HuH-7 (cell line): ENCODE results near the gene HLCS.

Experiments
- DNase-seq: peaks from one replicate; pipeline ENCODE4 v3.0.0; 2011; ENCODE audit warnings: low spot score

HLCS gene

DNA sequence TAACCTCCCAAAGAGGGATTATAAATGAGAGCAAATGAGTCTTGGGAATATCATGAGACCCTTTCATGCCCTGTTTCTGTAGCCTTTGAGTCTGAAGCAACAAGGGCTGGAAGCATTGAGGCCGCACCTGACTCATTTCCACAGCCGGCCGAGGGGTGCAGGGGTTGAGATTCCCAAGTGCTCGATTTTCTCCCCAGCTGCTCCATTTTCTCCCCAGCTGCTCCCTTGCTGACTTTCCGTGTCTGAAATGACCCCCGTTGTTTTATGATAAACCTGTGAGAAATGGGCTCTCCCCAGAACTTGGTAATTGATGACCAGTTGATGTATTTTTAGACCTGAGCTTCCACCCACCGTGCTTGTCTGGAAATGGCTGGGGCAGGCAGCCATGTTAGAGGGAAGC is 244.7 kb downstream of the HLCS start:
- no peak for DNase-seq

DNA sequence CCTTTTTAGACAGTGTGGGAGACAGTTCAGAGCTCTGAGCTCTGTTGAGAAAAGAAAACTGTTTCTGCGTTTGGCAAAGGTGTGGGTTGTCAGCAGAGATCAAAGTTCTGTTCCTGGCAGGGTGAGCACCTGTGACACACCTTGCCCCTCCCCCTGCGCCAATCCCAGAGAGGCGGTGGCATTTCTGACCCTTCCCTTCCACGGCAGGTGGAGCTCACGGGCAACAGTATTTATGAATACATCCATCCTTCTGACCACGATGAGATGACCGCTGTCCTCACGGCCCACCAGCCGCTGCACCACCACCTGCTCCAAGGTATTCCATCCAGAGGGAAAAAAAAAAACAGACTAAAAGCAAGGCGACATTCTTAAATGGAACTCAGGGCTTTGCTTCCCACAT is 246.9 kb downstream of the HLCS start:
- DNase-seq, result no peak

DNA sequence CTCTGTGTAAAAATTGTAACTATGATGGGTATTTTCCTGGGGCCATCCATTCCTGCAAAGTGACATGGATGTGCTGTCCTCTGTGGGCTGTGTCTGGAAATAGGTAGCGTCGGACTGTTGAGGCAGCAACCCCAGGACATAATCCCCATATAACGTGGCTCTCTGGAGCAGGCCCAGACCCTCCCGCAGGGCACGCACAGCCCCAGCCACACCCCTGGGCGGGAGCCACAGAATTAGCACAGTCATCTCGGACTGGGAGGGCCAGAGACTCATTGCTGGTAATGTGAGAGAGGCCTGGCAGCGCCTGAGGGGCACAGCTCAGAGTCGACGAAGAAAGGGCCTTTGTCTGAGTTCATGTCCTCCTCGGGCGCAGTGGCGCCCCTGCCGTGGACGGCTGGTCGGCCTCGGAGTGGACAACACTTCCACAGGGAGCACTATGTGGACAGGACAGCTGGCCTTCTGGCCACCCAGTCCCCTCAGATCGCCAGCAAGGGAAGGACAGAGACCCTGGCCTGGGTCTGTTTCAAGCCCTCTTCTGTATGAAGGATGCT is 247.4 kb downstream of the HLCS start:
- no peak for DNase-seq

DNA sequence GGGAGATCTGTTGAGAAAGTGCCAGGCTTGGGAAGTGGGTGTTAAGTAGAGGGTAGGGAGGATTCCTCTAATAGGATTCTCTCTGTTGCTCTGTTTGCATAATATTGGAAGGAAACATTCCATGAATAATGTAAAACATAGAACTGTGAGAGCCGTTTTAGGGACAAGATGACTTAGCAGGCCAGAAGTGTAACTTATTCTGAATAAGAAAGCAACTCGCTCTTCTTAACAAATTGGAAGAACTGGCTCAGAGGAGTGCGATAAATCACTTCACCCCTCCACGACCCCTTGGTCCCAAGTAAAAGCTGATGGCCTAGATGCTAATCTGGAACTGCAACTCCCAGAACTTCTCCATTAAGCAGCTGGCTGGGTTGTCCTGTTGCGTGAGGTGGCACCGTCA is 248.5 kb downstream of the HLCS start:
- DNase-seq, result no peak

DNA sequence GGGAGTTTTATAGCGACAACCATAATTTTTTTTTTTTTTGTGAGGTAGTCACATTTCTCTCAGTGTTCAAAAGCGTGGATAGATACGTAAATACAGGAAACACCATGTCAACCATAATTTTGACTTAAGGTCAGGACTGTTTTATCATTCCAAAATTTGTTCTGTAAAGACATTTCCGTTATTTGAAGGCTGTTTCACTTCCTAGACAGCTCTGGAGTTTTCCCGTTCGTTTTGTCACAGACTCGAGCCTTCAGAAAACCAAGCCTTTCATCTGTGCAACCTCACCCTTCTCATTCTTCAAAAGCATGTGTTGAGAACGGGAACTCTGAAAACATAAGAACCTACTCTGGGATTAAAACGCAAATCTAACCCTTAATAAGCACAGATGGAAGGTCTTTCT is 249.6 kb downstream of the HLCS start:
- DNase-seq, result no peak

DNA sequence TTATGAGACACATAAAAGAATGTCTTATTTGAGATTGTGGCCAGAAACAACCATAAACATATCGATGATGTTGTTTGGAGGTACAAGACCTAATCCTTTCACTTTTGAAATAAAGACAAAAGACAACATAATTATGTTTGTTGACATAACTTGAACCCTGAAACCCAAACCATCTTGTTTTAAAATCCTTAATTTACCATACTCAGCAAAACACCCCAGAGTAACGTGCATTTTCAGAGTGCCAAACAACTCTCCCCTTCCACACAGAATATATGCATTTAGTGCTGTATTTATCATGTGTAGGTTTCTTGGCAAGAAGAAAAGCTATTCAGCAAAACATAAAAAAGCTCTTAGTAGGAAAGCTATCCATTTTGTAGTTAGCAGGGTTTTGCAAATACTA is 250.1 kb downstream of the HLCS start:
- DNase-seq, result no peak

DNA sequence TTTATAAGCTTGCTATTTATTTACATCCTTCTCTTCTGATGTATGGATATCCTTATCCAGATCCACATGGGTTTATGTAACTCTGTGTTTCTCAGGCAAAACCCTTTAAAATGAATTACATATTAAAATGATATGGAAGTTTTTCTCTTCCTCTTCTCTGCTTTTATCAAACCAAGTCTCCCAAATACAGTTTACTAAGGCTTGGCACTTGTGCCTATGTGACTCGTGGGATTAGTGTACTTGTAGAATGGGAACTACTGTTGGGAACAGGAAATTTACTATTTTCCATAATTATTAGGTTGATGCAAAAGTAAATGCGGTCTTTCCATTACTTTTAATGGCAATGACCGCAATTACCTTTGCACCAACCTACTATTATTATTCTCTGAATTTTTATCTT is 252.7 kb downstream of the HLCS start:
- DNase-seq, result no peak

DNA sequence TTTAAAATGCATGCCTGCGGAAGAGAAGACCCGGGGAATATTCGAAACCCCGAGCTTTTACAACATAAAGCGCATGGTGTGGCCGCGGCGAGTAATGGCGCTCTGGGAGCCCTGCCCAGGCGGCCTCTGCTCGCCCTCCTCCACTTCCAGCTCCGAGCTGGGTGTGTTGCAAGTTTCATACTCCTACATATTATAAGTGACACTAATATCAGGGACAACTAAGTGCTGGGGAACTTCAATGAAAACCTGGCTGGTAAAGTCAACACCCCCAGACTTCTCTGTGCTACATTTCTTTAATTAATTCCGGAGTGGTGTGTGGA is 255.8 kb downstream of the HLCS start:
- no peak for DNase-seq

DNA sequence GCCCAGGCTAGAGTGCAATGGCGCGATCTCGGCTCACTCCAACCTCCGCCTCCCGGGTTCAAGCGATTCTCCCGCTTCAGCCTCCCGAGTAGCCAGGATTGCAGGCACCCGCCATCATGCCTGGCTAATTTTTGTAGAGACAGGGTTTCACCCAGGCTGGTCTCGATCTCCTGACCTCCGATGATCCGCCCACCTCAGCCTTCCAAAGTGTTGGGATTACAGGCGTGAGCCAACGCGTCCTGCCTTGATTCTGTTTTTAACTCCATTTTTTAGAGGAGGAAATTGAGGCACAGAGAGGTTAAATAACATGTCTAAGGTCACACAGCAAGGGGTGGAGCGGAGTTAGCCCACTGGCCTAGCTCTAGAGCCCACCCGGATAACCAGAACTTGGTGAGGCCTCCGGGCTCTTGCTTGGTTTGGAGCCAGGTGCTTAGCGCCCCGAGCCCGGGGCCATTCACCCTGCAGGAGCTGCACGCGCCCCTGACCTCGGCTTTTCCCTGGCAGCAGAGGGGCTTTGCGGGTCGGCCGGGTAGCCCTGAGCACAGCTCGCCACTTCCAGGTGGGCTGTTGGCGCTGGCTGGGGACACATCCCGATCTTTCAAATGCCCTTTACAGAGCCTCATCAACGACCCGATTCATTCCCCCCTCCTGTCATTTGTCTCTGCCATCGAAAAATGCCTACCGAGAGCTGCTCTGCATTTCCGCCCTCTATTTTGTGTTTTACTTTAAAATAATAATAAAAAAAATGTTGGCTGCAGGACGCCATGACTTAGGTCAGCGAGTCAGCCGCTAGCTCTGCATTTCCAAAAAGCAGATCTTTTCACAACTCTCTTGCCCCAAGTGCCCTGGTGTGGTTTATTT is 256.4 kb downstream of the HLCS start:
- no peak for DNase-seq

DNA sequence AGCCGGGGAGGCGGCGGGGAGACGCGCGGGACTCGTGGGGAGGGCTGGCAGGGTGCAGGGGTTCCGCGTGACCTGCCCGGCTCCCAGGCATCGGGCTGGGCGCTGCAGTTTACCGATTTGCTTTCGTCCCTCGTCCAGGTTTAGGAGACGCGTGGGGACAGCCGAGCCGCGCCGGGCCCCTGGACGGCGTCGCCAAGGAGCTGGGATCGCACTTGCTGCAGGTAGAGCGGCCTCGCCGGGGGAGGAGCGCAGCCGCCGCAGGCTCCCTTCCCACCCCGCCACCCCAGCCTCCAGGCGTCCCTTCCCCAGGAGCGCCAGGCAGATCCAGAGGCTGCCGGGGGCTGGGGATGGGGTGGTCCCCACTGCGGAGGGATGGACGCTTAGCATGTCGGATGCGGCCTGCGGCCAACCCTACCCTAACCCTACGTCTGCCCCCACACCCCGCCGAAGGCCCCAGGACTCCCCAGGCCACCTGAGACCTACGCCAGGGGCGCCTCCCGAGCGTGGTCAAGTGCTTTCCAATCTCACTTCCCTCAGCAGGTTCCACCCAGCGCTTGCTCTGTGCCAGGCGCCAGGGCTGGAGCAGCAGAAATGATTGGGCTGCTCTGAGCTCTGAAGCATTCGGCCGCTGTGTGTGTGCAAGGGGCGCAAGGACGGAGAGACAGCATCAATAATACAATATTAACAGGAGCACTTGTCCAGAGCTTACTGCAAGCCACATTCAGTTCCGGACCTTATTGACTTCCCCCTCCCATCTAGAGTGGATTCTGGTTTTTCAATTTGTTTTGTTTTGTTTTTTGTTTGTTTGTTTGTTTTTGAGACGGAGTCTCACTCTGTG is 257.2 kb downstream of the HLCS start:
- DNase-seq, result no peak

DNA sequence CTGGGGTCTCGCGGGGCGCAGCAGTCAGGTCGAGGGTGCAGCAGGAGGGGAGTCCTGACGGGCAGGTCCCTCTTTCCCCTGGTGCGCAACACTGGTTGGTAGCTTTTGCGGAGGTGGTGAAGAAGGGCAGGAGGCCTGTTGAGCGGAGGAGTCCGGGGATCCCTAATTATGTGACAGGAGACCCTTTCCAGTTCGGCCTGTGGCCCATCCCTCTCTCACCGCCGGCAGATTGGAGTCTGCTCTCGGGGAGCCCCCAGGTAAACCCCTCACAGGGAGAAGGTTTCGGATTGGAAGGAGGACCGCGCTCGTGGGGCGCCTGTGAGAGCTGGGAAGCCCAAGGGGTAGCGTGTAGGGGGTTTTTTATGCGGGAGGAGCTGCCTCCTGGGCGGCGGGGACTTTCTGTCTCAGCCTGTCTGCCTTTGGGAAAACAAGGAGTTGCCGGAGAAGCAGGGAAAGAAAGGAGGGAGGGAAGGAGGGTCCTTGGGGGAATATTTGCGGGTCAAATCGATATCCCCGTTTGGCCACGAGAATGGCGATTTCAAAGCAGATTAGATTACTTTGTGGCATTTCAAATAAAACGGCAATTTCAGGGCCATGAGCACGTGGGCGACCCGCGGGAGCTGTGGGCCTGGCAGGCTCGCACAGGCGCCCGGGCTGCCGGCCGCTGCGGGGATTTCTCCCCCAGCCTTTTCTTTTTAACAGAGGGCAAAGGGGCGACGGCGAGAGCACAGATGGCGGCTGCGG is 258.0 kb downstream of the HLCS start:
- DNase-seq, result no peak

DNA sequence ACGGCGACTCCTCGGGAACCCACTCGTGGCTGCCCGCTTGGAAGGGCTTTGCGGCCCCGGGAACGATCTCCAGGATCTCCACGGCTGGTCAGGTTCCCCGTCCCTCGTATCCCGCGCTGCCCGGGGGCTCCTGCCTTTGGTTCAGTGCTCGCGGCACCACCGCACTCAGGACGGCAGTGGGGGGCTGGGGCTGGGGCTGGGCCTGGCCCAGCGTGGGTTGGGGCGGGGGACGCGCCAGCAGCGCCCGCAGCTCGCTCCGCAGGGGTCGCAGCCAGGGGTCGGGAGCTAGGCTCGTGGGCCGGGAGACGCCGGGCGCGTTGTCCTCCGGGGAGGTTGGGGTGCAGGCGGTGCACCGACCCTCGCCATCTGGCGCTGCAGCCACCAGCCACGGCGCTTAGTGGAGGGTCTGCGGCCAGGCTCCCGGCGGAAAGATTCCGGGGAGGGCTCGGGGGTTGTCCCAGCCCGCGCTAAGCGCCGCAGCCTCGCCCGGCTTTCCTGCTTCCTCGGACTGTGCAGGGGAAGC is 258.6 kb downstream of the HLCS start:
- no peak for DNase-seq

DNA sequence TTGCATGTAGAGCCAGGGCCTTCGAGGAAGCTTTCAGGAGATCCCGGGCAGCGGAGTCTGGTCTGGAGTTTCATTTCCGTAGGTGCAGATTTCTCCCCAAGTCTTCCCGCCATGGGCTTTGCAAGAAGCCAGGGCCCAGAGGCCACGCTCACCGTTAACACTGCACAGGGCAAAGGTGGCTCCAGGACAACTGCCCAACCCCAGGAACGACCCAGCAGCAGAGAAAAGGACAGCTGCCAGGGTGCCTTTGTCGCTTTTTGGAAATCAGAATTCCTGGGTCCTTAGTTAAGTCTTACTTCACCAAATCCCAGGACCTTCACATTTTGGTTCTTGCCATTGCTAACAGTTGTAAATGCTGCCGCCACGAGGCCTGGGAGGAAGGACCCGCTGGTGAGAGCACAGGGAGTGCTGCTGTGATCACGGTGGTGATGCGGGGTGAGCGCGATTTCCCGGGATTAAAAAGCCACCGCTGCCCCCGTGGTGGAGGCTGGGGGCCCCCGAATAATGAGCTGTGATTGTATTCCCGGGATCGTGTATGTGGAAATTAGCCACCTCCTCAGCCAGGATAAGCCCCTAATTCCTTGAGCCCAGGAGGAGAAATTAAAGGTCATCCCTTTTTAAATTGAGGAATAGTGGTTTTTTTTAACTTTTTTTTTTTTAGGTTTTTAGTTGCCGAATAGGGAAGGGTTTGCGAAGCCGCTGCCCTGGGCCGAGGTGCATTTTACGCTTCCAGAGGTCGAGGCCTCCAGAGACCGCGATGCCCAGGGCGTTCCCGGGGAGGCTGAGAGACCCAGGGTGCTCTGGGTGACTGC is 259.3 kb downstream of the HLCS start:
- no peak for DNase-seq

DNA sequence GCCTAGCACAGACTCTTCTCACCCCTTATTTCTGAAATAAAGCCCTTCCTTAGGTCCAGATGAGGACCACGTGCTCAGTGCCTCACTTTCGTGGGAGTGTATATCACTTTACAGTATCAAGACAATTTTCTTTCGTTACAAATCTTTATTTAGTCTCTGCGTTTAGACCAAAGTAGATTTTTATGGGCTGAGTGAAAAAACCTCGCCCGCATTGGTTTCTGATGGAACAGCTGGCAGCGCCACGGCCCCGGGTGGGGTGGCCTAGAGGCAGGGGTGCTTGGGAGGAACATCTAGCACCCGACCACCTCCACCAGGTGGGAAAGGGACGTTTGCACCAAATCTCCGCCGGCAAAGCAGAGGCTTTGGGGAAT is 260.0 kb downstream of the HLCS start:
- no peak for DNase-seq

DNA sequence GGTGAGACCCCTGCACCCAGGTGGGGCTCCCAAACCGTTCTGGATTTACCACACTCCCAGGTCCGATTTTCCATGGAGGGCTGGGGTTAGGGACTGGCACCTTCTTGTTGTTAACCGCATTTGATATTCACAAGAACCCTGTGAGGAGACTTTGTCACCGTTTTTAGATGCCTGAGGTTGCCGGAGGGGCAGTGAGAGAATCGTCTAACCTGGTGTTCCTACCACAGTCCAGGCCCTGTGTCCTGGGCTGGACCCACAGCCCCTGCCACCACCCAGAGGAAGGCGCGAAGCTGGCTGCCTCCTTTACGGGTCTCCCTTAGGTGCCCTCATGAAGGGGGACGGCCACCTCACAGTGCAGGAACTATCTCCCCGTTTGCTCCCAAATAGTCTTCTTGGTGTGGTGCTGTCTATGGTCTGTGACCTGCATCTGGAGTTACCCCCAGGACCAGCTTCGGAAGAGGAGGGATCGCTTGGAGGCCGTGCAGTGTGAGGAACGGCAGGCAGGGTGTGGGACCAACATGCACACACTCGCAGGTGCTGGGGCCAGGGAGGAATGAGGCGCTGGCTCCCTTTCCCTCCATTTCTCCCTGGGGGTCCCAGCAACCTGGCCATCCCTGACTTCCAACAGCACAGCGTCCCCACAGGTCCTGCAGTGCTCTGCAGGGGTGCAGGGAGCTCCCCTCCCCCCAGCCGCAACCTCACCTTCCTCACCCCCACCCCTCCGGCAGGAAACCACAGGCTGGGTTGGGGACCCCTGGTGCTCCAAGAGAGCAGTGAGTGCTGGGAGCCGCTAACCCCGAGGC is 260.6 kb downstream of the HLCS start:
- no peak for DNase-seq

DNA sequence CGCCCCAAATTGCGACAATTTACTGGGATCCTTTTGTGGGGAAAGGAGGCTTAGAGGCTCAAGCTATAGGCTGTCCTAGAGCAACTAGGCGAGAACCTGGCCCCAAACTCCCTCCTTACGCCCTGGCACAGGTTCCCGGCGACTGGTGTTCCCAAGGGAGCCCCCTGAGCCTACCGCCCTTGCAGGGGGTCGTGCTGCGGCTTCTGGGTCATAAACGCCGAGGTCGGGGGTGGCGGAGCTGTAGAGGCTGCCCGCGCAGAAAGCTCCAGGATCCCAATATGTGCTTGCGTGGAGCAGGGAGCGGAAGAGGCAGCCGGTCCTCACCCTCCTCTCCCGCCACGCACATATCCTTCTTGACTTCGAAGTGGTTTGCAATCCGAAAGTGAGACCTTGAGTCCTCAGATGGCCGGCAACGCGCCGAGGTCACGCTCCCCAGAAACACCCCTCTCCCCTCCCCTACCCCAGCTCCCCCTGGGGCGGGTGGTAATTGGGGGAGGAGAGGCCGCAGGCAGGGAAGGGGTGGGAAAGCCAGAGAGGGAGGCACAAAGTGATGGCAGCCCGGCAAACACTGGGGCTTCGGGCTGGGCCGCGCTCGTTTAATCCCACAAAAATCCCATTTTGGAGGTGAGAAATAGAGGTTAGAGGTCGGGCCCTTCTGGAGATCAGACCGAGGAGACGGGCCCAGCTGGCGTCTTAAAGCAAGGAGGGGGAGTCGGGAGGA is 261.4 kb downstream of the HLCS start:
- no peak for DNase-seq

DNA sequence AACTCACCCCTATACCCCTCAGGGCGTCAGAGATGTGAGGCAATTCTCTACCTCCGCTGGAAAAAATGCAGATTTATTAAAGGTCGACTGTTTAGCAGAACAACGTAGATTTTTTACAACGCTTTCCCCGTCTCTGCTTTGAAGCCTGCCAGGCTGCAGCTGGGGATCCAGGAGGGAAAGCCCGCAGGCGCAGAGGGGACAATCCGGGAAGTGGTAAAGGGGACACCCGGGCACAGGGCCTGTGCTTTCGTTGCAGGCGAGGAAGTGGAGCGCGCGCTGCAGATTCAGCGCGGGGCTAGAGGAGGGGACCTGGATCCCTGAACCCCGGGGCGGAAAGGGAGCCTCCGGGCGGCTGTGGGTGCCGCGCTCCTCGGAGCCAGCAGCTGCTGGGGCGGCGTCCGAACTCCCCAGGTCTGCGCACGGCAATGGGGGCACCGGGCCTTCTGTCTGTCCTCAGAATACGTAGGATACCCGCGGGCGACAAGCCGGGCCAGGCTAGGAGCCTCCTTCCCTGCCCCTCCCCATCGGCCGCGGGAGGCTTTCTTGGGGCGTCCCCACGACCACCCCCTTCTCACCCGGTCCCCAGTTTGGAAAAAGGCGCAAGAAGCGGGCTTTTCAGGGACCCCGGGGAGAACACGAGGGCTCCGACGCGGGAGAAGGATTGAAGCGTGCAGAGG is 262.1 kb downstream of the HLCS start:
- no peak for DNase-seq

DNA sequence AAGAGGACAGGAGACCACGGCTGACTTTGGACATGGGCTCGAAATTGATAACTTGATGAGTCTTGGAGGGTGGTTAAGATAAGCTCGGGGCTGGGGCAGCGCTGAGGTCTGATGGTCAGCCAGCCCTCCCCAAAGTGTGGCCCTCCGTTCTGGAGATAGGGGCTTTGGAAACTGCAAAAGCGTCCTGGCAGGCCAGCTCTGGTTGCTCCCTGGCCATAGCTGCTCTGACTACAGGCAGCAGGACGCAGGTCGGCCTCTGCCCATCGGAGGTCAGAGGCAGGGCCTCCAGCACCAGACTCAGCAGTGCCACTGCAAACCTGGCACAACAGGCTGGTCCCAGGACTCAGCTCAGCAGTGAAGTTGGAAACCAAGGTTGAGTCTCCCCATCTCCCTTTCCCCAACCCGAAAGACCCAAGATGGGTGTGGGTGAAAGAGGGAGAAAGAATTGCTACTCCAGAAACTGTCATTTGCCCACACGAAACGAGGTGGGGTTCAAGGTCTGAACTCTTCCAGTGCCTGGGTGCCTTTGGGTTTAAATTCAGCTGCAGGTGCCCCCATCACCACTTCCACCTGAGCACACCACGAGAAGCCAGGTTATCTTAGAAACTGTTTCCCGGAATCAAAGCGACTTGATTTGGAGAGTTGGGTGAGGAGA is 262.7 kb downstream of the HLCS start:
- DNase-seq, result no peak

DNA sequence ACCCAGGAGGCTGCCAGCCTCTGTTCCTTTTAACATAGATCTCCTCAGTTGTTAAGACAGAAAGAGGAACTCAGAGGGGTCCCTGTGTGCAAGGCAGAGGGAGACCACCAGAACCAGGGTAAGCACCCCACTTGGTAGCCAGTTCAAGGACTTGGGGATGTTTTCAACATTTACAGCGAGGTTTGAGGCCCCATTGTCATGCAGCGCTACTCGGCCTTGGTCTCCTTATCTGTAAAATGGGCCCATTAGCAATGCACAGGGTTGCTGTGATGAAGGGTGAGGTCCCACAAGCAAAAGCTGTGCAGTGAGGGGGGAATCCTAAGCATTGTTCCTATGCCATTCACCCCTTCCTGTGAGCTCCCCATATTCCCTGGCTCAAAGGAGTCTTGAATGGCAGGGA is 263.3 kb downstream of the HLCS start:
- DNase-seq, result no peak
